ENCODE measurements around the gene MYBL2. TPM values are rescaled to one million over a fixed set of nuclear protein-coding genes. Genes with fewer than 3 reads are reported as not detected.

Gene MYBL2
- total RNA-seq, 1 experiment from 2014 or later, result 77.7 TPM

DNA sequence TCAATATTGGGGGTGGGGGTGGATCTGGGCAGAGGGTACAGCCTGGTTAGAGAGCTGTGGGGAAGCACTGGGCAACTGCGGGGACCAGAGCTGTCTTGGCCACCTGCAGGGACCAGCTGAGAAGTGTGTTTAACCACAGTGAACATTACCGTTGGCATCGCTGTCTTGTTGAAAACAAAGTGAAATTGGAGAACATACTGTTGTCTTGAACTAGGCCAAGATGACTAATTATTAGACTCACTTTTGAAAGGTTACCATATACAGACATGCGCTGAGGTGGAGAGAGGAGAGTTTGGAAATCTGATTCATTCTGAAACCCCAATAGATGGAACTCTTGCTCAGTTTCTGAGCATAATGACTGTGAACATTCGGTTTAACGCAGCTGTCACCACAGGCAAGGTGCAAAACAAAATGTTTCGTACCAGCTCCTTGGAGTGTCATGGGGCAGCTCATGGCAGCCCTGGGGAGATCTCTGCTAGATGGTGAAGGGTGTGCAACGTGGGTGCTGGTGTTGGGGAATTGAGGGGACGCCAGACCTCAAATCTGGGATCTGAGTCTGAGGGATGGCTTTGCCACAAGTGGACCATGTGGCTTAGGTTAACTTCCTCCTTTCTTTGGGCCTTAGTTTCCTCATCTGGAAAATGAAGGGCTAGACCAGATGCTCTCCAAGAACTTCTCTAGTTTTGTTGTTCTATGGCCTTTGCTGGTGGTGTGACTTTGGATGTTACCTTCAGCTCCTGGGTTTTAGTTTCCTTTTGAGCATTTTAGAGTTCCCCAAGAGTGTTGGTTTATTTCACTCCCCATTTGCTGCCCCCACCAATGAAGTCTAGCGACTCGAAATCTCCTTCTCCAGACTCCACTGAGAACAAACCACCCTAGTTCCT, 84.5 kb downstream of the MYBL2 start:
- DNase-seq (ENCODE audit: low spot score), result peak; percentile 82

DNA sequence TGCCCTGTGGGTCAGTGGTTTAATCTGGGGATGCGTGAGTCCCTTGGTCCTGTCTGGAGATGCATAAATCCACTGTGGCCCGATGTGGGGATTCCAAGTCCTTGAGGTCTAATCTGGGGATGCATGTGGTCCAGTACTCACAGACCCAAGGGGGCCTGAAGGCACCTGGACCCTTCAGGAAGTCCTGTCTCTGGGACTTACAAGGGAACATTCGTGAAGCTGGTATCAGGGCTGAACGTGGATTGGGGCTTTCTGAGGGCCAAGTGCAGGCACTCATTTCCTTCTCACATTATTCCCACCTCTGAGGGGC, 85.1 kb downstream of the MYBL2 start:
- DNase-seq (ENCODE audit: low spot score), result no peak

DNA sequence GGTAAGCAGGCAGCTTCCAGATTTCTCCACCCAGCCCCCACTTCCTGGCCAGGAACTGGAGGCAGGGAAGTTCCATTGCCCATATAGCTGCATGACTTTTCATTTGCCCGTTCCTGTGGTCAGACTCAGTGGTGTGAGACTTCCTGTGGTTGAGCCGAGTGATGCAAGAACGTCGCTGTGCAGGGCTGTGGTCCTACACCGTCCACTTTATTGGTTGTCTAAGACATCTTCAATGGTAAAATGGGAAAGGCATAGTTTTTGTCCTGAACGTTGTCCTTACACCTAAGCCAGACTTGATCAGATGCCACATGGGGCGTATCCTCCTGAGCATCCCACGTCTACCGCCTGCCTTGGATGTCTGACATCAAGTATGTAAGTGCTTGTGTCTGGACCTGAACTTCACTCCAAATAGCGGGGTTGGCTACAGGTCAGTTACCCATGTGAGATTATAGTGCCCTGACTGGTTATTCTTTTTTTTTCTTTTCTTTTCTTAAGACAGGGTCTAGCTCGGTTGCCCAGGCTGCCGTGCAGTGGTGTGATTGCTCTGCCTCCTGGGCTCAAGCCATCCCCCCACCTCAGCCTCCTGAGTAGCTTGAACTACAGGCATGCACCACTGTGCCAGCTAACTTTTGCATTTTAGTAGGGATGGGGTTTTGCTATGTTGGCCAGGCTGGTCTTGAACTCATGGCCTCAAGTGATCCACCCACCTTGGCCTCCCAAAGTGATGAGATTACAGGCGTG, 85.8 kb downstream of the MYBL2 start:
- DNase-seq (ENCODE audit: low spot score), result peak; percentile 97

DNA sequence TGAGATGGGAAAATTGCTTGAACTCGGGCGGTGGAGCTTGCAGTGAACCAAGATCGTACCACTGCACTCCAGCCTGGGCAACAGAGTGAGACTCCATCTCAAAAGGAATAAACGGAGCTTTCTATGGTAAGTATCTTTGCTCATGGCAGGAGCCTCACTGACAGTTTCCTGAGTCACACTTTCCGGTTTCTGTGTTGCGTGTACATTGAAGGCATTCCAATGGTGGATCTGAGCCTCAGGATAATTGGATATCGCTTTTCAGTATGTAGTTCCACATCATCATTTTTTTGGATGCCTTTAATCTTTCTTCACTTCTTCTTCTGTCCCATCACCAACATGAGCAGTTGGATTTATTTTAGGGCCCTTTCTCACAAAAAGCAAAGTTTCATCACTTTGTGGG, 88.5 kb downstream of the MYBL2 start:
- DNase-seq (ENCODE audit: low spot score), result peak; percentile 25

DNA sequence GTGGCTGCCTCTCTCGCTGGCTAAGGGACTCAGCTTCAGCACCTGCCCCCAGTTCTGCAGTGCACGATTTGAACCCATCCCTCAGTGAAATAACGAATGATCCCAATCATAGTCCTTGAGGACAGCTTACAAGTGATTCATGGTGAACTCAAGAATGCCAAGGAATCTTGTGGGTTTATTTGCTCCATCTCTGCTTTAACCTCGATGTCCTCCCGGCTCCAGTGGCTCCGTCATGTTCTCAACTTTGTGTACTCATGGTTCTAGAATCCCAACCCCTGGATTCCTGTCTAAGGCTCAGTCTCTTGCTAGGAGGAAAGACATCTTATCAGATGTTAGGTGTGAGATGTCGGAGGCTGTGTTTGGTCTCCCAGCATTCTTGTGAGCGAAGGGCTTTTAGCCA, 88.9 kb downstream of the MYBL2 start:
- DNase-seq (ENCODE audit: low spot score), result no peak

DNA sequence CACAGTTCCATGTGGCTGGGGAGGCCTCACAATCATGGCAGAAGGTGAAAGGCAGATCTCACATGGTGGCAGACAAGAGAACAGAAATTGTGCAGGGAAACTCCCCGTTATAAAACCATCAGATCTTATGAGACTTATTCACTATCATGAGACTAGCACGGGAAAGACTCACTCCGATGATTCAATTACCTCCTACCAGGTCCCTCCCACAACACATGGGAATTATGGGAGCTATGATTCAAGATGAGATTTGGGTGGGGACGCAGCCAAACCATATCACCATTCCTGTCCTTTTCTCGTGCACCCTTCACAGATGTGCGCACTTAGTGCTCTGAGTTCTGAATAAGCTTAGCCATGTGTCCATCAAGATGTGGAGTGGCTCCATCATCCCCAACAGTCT, 91.0 kb downstream of the MYBL2 start:
- peak; percentile 78 for DNase-seq (ENCODE audit: low spot score)

DNA sequence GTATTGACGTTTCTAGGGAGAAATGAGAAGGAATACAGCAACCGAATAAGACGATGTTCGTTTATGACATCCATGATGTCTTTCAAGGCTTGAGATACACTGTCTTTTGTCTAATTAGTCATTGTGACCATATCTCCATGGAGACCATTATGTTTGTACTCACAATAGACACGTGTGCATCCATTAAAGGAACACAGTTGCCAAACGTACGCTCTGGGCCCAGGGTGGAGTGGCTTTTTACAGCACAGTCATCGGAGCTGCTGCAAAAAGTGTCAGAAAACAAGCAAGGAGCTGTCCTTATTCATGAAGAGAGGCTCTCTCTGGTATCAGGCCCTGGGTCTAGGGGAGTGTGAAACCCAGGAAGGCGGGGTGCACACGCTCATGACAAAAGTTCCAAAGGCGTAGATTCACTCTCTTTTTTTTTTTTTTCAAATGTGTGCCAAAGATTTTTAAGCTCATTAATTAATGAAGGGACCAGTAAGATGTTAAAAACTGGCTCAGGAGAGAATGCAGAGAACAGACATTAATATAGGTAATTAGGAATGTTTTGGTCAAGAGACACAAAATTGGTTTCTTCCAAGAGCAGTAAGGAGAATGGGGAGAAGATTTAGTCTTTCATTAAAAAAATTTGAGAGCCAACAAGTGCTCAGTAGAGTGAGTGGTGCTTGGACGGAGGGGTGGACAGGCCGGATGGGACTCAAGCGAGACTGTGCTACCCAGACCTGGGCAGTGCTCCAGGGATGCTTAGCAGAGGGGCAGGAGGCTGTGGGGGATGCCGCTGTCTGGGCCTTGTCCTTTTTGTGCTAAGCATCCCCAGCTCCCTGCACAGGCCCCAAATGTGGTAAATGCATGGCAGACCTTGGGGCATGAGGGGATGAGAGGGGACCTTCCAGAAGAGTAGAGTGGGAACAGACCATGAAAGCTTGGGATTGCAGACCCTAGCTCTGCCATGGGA, 94.7 kb downstream of the MYBL2 start:
- DNase-seq (ENCODE audit: low spot score), result no peak

DNA sequence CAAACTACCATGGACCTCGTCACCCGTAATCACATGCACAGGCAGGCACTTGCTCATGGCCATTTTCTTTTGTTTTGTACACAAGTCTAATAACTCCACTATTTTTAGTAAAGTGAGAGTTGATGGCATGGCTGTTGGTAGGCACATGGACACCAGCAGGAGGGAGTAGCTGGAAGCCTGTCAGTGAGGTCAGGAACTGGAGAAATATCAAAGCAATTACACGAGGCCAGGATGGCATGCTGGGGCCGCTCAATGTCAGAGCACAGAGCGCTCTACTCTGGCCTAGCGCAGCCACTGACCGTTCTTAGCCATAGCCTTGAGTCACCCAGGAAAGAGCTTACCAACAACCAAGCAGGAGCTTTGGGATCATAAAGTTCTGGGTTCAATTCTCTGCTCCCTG, 96.0 kb downstream of the MYBL2 start:
- DNase-seq (ENCODE audit: low spot score), result no peak

DNA sequence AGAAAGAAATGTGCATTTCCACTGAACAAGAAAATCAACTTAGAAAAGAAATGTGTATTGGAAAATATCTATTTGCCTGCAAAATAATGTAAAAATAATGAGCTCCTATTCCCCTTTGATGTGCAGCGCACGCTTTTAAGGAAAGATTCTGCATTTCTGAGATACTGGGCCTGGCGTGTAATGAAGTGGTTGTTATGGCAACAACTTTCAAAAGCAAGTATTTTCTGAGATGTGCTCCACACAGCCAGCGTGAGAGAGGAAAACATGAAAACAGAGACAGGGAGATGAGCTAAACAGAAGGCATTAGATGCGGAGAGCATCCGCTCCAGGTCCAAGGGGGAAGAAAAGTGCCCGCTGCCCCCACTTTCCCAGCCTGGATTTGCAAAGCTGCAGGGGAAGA, 99.0 kb downstream of the MYBL2 start:
- DNase-seq (ENCODE audit: low spot score), result no peak

Other genes starting within 250 kb of the MYBL2 start
- gene SRSF6, start 209.2 kb upstream of the MYBL2 start, total RNA-seq (2014; rRNA removed; shearing (Covaris generic)), result 50.6 and 60.8 TPM in 2 replicates
- 2.4 and 5.0 TPM in 2 replicates for gene L3MBTL1, start 159.4 kb upstream of the MYBL2 start, total RNA-seq (2014; rRNA removed; shearing (Covaris generic))
- not detected in 2 replicates for gene SGK2, start 108.1 kb upstream of the MYBL2 start, total RNA-seq (2014; rRNA removed; shearing (Covaris generic))
- gene IFT52, start 76.2 kb upstream of the MYBL2 start, total RNA-seq (2014; rRNA removed; shearing (Covaris generic)), result 43.6 and 53.6 TPM in 2 replicates
- gene GTSF1L, start 59.9 kb downstream of the MYBL2 start, total RNA-seq (2014; rRNA removed; shearing (Covaris generic)), result not detected in 2 replicates
- gene TOX2, start 247.7 kb downstream of the MYBL2 start, total RNA-seq (2014; rRNA removed; shearing (Covaris generic)), result 1.2 and 3.7 TPM in 2 replicates

Measured in A172 (cell line).